Vagina (tissue), 2 donors: Measurements from ENCODE around the gene CACTIN.

Experiments
- CTCF ChIP-seq, 3 experiments: fragments of 450-650 bp in 2 of 3; fragments of 200-600 bp in 1 of 3; sonication (generic) in 1 of 3; IDR thresholded peaks; one replicate each; pipeline ENCODE4 v1.5.1; 2017 to 2019; ENCODE audit warnings: antibody characterized with exemption in 3 of 3, mild to moderate bottlenecking in 2 of 3, moderate library complexity in 2 of 3
- POLR2AphosphoS5 ChIP-seq, 2 donors: sonication (generic); formaldehyde crosslinking; IDR thresholded peaks; one replicate each; pipeline ENCODE4 v1.9.0; 2017; ENCODE audit warnings: antibody characterized with exemption in 2 of 2, mild to moderate bottlenecking in 2 of 2, low read depth in 1 of 2; ENCODE audit not compliant: insufficient read depth in 1 of 2

- TF ChIP-seq CTCF (IDR thresholded peaks at IDR 0.05) (no peak), POLR2AphosphoS5 (IDR thresholded peaks at IDR 0.05; ENCODE audit: insufficient read depth in 1 of 2, low read depth in 1 of 2) (no peak)
These were observed 46.0 kb upstream of the CACTIN start for GRCh38 chr19:3672575-3672948.
